Measurements from ENCODE around the gene CRYAB. TPM values are rescaled to one million over a fixed set of nuclear protein-coding genes. Genes with fewer than 3 reads are reported as not detected.

Gene CRYAB
- total and polyA plus RNA-seq, 4 donors = 0.33 to 8.6 (median 3.6) TPM

DNA sequence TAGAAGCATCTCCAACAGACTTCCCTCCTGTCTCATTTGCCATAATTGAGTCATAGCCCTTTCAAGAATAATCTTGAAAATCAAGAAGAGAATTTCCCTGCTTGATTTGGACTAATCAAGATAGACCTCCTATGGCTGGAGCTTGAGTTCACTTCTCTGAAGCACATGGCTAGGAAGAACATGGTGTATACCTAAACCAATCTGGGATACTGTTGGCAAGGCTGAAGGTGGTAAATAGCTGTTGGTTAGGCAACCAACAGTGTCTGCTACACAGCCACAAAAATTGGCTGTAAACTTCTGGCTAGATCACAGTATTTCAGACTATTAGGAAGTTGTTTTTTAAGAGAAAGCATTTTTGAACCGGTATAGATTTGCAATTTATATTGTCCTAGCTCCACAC lies 4.9 kb downstream of the CRYAB start:
- Histone ChIP-seq H3K9ac (ENCODE audit: low read depth in 1 of 2, low read length in 2 of 2) (no peak overlapping the region), H3K27ac (ENCODE audit: low read depth in 1 of 2, low read length in 2 of 2) (no peak overlapping the region), H3K36me3 (ENCODE audit: control insufficient read depth in 4 of 4, insufficient read depth in 3 of 4, low read depth in 1 of 4, low read length in 3 of 4) (no peaks in the 10 kb centered on the region), H3K9me3 (ENCODE audit: control insufficient read depth in 4 of 4, low read length in 3 of 4) (no peaks in the 10 kb centered on the region), H3K27me3 (ENCODE audit: control insufficient read depth in 4 of 4, insufficient read depth in 4 of 4, low read length in 3 of 4) (no peaks in the 10 kb centered on the region), H3K4me1 (ENCODE audit: control insufficient read depth in 4 of 4, insufficient read depth in 4 of 4, low read length in 3 of 4) (no peaks in the 10 kb centered on the region), H3K4me3 (ENCODE audit: low read depth in 1 of 3, low read length in 3 of 3) (no peak overlapping the region)
- 81% methylated on average over 1 of the region's 1 CpG for WGBS
- no peak for DNase-seq (ENCODE audit: low spot score)
- TF ChIP-seq GABPA (IDR thresholded peaks at IDR 0.05 in 1 of 2, conservative IDR thresholded peaks at IDR 0.05 in 1 of 2) = no peak
- TF ChIP-seq TAF1 (conservative IDR thresholded peaks at IDR 0.05) = no peak
- TF ChIP-seq SP1 (IDR thresholded peaks at IDR 0.05) = no peak
- TF ChIP-seq, protein P1, sequence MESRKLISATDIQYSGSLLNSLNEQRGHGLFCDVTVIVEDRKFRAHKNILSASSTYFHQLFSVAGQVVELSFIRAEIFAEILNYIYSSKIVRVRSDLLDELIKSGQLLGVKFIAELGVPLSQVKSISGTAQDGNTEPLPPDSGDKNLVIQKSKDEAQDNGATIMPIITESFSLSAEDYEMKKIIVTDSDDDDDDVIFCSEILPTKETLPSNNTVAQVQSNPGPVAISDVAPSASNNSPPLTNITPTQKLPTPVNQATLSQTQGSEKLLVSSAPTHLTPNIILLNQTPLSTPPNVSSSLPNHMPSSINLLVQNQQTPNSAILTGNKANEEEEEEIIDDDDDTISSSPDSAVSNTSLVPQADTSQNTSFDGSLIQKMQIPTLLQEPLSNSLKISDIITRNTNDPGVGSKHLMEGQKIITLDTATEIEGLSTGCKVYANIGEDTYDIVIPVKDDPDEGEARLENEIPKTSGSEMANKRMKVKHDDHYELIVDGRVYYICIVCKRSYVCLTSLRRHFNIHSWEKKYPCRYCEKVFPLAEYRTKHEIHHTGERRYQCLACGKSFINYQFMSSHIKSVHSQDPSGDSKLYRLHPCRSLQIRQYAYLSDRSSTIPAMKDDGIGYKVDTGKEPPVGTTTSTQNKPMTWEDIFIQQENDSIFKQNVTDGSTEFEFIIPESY (IDR thresholded peaks at IDR 0.05) = no peak
- no peak for TF ChIP-seq HNF4G (IDR thresholded peaks at IDR 0.05)
- no peak for TF ChIP-seq NR2F2 (IDR thresholded peaks at IDR 0.05)
- TF ChIP-seq, protein P2, sequence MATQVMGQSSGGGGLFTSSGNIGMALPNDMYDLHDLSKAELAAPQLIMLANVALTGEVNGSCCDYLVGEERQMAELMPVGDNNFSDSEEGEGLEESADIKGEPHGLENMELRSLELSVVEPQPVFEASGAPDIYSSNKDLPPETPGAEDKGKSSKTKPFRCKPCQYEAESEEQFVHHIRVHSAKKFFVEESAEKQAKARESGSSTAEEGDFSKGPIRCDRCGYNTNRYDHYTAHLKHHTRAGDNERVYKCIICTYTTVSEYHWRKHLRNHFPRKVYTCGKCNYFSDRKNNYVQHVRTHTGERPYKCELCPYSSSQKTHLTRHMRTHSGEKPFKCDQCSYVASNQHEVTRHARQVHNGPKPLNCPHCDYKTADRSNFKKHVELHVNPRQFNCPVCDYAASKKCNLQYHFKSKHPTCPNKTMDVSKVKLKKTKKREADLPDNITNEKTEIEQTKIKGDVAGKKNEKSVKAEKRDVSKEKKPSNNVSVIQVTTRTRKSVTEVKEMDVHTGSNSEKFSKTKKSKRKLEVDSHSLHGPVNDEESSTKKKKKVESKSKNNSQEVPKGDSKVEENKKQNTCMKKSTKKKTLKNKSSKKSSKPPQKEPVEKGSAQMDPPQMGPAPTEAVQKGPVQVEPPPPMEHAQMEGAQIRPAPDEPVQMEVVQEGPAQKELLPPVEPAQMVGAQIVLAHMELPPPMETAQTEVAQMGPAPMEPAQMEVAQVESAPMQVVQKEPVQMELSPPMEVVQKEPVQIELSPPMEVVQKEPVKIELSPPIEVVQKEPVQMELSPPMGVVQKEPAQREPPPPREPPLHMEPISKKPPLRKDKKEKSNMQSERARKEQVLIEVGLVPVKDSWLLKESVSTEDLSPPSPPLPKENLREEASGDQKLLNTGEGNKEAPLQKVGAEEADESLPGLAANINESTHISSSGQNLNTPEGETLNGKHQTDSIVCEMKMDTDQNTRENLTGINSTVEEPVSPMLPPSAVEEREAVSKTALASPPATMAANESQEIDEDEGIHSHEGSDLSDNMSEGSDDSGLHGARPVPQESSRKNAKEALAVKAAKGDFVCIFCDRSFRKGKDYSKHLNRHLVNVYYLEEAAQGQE (IDR thresholded peaks at IDR 0.05) = no peak
- TF ChIP-seq RXRA (IDR thresholded peaks at IDR 0.05) = no peak
- no peak for TF ChIP-seq FOXA2 (IDR thresholded peaks at IDR 0.05)
- TF ChIP-seq HNF4A (conservative IDR thresholded peaks at IDR 0.05) = no peak
- TF ChIP-seq, protein P3, sequence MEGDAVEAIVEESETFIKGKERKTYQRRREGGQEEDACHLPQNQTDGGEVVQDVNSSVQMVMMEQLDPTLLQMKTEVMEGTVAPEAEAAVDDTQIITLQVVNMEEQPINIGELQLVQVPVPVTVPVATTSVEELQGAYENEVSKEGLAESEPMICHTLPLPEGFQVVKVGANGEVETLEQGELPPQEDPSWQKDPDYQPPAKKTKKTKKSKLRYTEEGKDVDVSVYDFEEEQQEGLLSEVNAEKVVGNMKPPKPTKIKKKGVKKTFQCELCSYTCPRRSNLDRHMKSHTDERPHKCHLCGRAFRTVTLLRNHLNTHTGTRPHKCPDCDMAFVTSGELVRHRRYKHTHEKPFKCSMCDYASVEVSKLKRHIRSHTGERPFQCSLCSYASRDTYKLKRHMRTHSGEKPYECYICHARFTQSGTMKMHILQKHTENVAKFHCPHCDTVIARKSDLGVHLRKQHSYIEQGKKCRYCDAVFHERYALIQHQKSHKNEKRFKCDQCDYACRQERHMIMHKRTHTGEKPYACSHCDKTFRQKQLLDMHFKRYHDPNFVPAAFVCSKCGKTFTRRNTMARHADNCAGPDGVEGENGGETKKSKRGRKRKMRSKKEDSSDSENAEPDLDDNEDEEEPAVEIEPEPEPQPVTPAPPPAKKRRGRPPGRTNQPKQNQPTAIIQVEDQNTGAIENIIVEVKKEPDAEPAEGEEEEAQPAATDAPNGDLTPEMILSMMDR (IDR thresholded peaks at IDR 0.05; ENCODE audit: low read depth, low read length, missing input control) = no peak
- TF ChIP-seq, protein P4, sequence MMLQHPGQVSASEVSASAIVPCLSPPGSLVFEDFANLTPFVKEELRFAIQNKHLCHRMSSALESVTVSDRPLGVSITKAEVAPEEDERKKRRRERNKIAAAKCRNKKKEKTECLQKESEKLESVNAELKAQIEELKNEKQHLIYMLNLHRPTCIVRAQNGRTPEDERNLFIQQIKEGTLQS (IDR thresholded peaks at IDR 0.05) = no peak
- TF ChIP-seq RAD21 (IDR thresholded peaks at IDR 0.05) = no peak
- no peak for TF ChIP-seq YY1 (IDR thresholded peaks at IDR 0.05)
- no peak for TF ChIP-seq JUND (IDR thresholded peaks at IDR 0.05)
- TF ChIP-seq, protein P5, sequence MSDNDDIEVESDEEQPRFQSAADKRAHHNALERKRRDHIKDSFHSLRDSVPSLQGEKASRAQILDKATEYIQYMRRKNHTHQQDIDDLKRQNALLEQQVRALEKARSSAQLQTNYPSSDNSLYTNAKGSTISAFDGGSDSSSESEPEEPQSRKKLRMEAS (IDR thresholded peaks at IDR 0.05) = no peak

DNA sequence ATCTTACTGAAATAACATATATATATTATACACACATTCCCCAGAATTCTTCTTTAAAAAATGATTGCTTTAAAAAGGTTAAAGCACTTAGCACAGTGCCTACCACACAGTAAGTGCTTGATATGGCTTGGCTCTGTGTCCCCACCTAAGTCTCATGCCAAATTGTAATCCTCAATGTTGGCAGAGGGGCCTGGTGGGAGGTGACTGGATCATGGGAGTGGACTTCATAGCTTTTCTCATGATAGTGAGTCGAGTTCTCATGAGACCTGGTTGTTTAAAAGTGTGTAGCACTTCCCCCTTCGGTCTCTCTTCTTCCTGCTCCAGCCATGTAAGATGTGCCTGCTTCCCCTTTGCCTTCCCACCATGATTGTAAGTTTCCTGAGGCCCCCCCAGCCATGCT lies 6.2 kb downstream of the CRYAB start:
- no peak for TF ChIP-seq RAD21 (IDR thresholded peaks at IDR 0.05)
- TF ChIP-seq, protein P4 (IDR thresholded peaks at IDR 0.05) = no peak
- TF ChIP-seq GABPA (IDR thresholded peaks at IDR 0.05 in 1 of 2, conservative IDR thresholded peaks at IDR 0.05 in 1 of 2) = no peak
- no peak for TF ChIP-seq JUND (IDR thresholded peaks at IDR 0.05)
- TF ChIP-seq YY1 (IDR thresholded peaks at IDR 0.05) = no peak
- TF ChIP-seq FOXA2 (IDR thresholded peaks at IDR 0.05) = no peak
- TF ChIP-seq NR2F2 (IDR thresholded peaks at IDR 0.05) = no peak
- TF ChIP-seq EGR1 (IDR thresholded peaks at IDR 0.05; ENCODE audit: low read depth in 2 of 2) = no peak
- TF ChIP-seq HNF4A (conservative IDR thresholded peaks at IDR 0.05) = no peak
- no peak for TF ChIP-seq HNF4G (IDR thresholded peaks at IDR 0.05)
- Histone ChIP-seq H3K27ac (ENCODE audit: low read depth in 1 of 2, low read length in 2 of 2) (no peak overlapping the region), H3K27me3 (ENCODE audit: control insufficient read depth in 4 of 4, insufficient read depth in 4 of 4, low read length in 3 of 4) (no peaks in the 10 kb centered on the region), H3K36me3 (ENCODE audit: control insufficient read depth in 4 of 4, insufficient read depth in 3 of 4, low read depth in 1 of 4, low read length in 3 of 4) (no peaks in the 10 kb centered on the region), H3K9me3 (ENCODE audit: control insufficient read depth in 4 of 4, low read length in 3 of 4) (no peaks in the 10 kb centered on the region), H3K4me1 (ENCODE audit: control insufficient read depth in 4 of 4, insufficient read depth in 4 of 4, low read length in 3 of 4) (no peaks in the 10 kb centered on the region), H3K9ac (ENCODE audit: low read depth in 1 of 2, low read length in 2 of 2) (no peak overlapping the region), H3K4me3 (ENCODE audit: low read depth in 1 of 3, low read length in 3 of 3) (no peak overlapping the region)
- no peak for DNase-seq (ENCODE audit: low spot score)
- WGBS = 71% methylated on average over 2 of the region's 2 CpGs
